ENCODE results near the gene NBEAL1. TPM values are rescaled to one million over a fixed set of nuclear protein-coding genes. Genes with fewer than 3 reads are reported as not detected.

NBEAL1 gene
- total and polyA plus RNA-seq, 2 of the 8 experiments (the other 6 are each of a cell fraction or from before 2014, with no cell fraction given): 2.3 to 10.7 TPM

- H2BK120ac ChIP-seq (replicated peaks; ENCODE audit: low read depth, low read length): no peak overlapping the region
- 95% methylated on average over 3 of the region's 3 CpGs; no CpG with 5 or more reads in 1 of the 2 experiments for whole genome bisulfite sequencing, 2 experiments (ENCODE audit: extremely low coverage in 1 of 2, insufficient coverage in 1 of 2, insufficient read length in 1 of 2, insufficient replicate concordance in 2 of 2, low coverage in 1 of 2, low lambda C conversion rate in 2 of 2, missing lambda C conversion rate in 1 of 2)
Measured at GRCh38 chr2:202982779-202983491, 31.7 kb upstream of the NBEAL1 start.

More at GRCh38 chr2:202982779-202983491, 31.7 kb upstream of the NBEAL1 start:
- H3K79me1 ChIP-seq (ENCODE audit: low read depth, low read length): no peaks in the 10 kb centered on the region
- H3K14ac ChIP-seq (ENCODE audit: insufficient read length): no peak overlapping the region
- H4K5ac ChIP-seq (ENCODE audit: insufficient read length, low read depth, low read length): no peak overlapping the region
- H3K9me3 ChIP-seq (ENCODE audit: insufficient read depth in 2 of 2, low read depth in 1 of 2, low read length in 1 of 2): peaks cover 3 to 5% of the 10 kb centered on the region in 2 experiments; a peak in 3 of 4 replicates
- no peaks in the 10 kb centered on the region for H3K4me1 ChIP-seq (replicated peaks in 1 of 4; ENCODE audit: control insufficient read depth in 3 of 4, insufficient read depth in 4 of 4, low read length in 3 of 4)
- TF ChIP-seq TBP (IDR thresholded peaks at IDR 0.05; ENCODE audit: low read depth, low read length) (no peak), CEBPB (IDR thresholded peaks at IDR 0.05; ENCODE audit: low read depth, low read length) (0 out of 2 replicates have a peak, but pooled peaks have one; percentile 18)
- H2AFZ ChIP-seq (ENCODE audit: low read length): no peak overlapping the region
- CTCF ChIA-PET (ENCODE audit: partially characterized antibody): no interaction called here
- H3K23me2 ChIP-seq (ENCODE audit: low read depth, low read length): no peaks in the 10 kb centered on the region
- no peak overlapping the region for H3K56ac ChIP-seq (replicated peaks; ENCODE audit: insufficient read length, low read depth, low read length)
- H2BK5ac ChIP-seq (ENCODE audit: low read depth, low read length): no peak overlapping the region
- DNase-seq (ENCODE audit: low read depth in 1 of 2, low spot score in 2 of 2) (no peak), FAIRE-seq (no peak)
- no peaks in the 10 kb centered on the region for H3K27me3 ChIP-seq (replicated peaks in 1 of 4; ENCODE audit: control insufficient read depth in 3 of 4, extremely low read depth in 1 of 4, insufficient read depth in 3 of 4, low read length in 3 of 4)
- no peak overlapping the region for H3K18ac ChIP-seq (ENCODE audit: extremely low read depth, low read length)
- no peak overlapping the region for H3K23ac ChIP-seq (ENCODE audit: insufficient read length)
- POLR2A ChIA-PET (ENCODE audit: partially characterized antibody): no interaction called here
- no peak overlapping the region for H2AK5ac ChIP-seq (ENCODE audit: low read depth, low read length)
- no peak overlapping the region for H2BK12ac ChIP-seq (ENCODE audit: low read depth, low read length)
- no peak overlapping the region for H3K4me3 ChIP-seq (ENCODE audit: extremely low read depth in 1 of 4, insufficient read depth in 2 of 4, low read depth in 3 of 4, low read length in 4 of 4)
- H3K4me2 ChIP-seq (ENCODE audit: insufficient read depth in 1 of 2, low read depth in 2 of 2, low read length in 2 of 2): no peak overlapping the region
- H4K8ac ChIP-seq (ENCODE audit: extremely low read depth, insufficient read depth, low read length): no peak overlapping the region
- H3K36me3 ChIP-seq (ENCODE audit: control insufficient read depth in 2 of 4, insufficient read depth in 4 of 4, low read length in 3 of 4): peaks cover 0 to 3% (median 0%) of the 10 kb centered on the region in 4 experiments; a peak in 3 of 8 replicates
- H3K79me2 ChIP-seq (ENCODE audit: control insufficient read depth in 1 of 2, insufficient read depth in 2 of 2, low read length in 2 of 2): no peaks in the 10 kb centered on the region
- no peaks in the 10 kb centered on the region for H4K20me1 ChIP-seq (replicated peaks in 1 of 2; ENCODE audit: control insufficient read depth in 1 of 2, insufficient read depth in 2 of 2, low read length in 2 of 2)
- H3K9ac ChIP-seq (replicated peaks in 1 of 4; ENCODE audit: extremely low read depth in 1 of 4, low read depth in 3 of 4, low read length in 3 of 4): no peak overlapping the region
- H2BK15ac ChIP-seq (ENCODE audit: low read length): no peak overlapping the region
- H2BK20ac ChIP-seq (ENCODE audit: low read length): no peak overlapping the region
- H3K27ac ChIP-seq (ENCODE audit: low read depth, low read length): no peak overlapping the region
- H4K91ac ChIP-seq (replicated peaks; ENCODE audit: insufficient read length, low read length): no peak overlapping the region
- H3K4ac ChIP-seq (replicated peaks; ENCODE audit: insufficient read length, low read depth, low read length): no peak overlapping the region
